Muscle layer of colon (tissue), 2 donors: ENCODE results near the gene KRTAP20-3.

Experiments used
- H3K27ac ChIP-seq: one replicate; pipeline ENCODE4 v1.7.0; 2013; ENCODE audit warnings: low read depth, mild to moderate bottlenecking, low read length, moderate library complexity
- H3K27me3 ChIP-seq, 2 donors: one replicate each; pipeline ENCODE4 v1.7.0; 2013; ENCODE audit warnings: low read length in 2 of 2, mild to moderate bottlenecking in 2 of 2; ENCODE audit not compliant: insufficient read depth in 2 of 2, control insufficient read depth in 1 of 2
- H3K36me3 ChIP-seq: one replicate; pipeline ENCODE4 v1.7.0; 2013; ENCODE audit warnings: mild to moderate bottlenecking, low read length; ENCODE audit not compliant: insufficient read depth
- H3K4me1 ChIP-seq: one replicate; pipeline ENCODE4 v1.7.0; 2013; ENCODE audit warnings: mild to moderate bottlenecking, low read length; ENCODE audit not compliant: insufficient read depth
- H3K4me3 ChIP-seq, 2 donors: one replicate each; pipeline ENCODE4 v1.7.0; 2013; ENCODE audit warnings: low read length in 2 of 2, low read depth in 1 of 2, mild to moderate bottlenecking in 1 of 2, moderate library complexity in 1 of 2
- H3K9ac ChIP-seq: one replicate; pipeline ENCODE4 v1.7.0; 2013; ENCODE audit warnings: low read length
- H3K9me3 ChIP-seq: one replicate; pipeline ENCODE4 v1.7.0; 2013; ENCODE audit warnings: mild to moderate bottlenecking, low read length
- donor health status: abdominal sarcoma.
- donor health status: Adenocarcinoma of cecum.

Gene KRTAP20-3

DNA sequence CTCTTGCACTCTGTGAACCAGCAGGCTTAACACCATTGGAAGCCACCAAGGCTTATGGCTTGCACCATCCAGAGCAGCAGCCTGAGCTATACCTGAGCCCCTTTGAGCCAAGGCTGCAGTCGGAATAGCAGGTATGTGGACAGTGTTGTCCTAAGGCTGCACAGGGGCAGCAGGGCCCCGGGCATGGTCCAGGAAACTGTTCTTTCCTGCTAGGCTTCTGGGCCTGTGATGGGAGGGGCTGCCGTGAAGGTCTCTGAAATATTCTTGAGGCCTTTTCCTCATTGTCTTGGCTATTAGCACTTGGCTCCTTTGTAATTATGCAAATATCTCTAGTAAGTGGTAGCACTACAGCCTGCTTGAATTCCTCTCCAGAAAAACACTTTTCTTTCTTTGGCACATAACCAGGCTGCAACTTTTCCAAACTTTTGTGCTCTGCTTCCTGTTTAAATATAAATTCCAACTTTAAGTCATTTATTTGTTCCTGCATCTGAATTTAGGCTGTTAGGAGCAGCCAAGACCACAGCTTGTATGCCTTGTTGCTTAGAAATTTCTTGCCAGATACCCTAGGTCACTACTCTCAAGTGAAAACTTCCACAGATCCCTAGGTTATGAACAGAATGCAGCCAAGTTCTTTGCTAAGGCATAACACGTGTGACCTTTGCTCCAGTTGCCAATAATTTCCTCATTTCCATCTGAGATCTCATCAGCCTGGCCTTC lies 17.1 kb upstream of the KRTAP20-3 start:
- no peaks in the 10 kb centered on the region for H3K36me3 ChIP-seq
- no peaks in the 10 kb centered on the region for H3K9me3 ChIP-seq

GRCh38 chr21:30628109-30628508 lies 14.6 kb upstream of the KRTAP20-3 start:
- Histone ChIP-seq H3K4me3 (no peak overlapping the region), H3K9me3 (no peaks in the 10 kb centered on the region), H3K27ac (no peak overlapping the region), H3K27me3 (no peaks in the 10 kb centered on the region), H3K9ac (no peak overlapping the region), H3K4me1 (peaks cover 5% of the 10 kb centered on the region), H3K36me3 (no peaks in the 10 kb centered on the region)

More for the DNA sequence above, 17.1 kb upstream of the KRTAP20-3 start:
- H3K9ac ChIP-seq: no peak overlapping the region
- no peaks in the 10 kb centered on the region for H3K27me3 ChIP-seq
- H3K27ac ChIP-seq: no peak overlapping the region
- no peak overlapping the region for H3K4me3 ChIP-seq
- H3K4me1 ChIP-seq: peaks cover 5% of the 10 kb centered on the region

DNA sequence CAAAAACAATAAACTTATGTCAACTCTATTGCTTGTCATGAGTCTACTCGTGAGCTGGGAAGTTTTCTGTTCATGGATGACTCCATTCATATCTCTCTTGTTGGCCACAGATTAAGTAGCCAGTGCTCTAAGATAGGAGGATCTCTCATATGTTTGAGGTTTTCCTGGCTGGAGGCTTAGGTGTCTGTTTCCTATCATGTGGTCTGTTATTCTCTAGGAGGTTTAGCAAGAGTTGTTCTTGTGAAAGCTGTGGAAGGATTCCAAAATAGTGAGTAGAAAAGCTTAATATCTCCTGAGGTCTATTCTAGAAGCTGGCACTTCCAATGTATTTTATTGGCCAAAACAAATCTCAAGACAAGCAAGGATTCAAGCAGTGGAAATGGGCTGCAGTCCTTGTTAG lies 13.5 kb upstream of the KRTAP20-3 start:
- no peak overlapping the region for H3K9ac ChIP-seq
- no peak overlapping the region for H3K4me3 ChIP-seq
- no peaks in the 10 kb centered on the region for H3K27me3 ChIP-seq
- H3K4me1 ChIP-seq: peaks cover 5% of the 10 kb centered on the region
- H3K9me3 ChIP-seq: no peaks in the 10 kb centered on the region
- no peaks in the 10 kb centered on the region for H3K36me3 ChIP-seq
- H3K27ac ChIP-seq: no peak overlapping the region

- H3K9me3 ChIP-seq: no peaks in the 10 kb centered on the region
- H3K36me3 ChIP-seq: no peaks in the 10 kb centered on the region
- H3K4me1 ChIP-seq: no peaks in the 10 kb centered on the region
- H3K4me3 ChIP-seq: no peak within 1 kb of the TSS
- no peak within 1 kb of the TSS for H3K27ac ChIP-seq
- H3K27me3 ChIP-seq: no peaks in the 10 kb centered on the region
- H3K9ac ChIP-seq: no peak within 1 kb of the TSS
Observed at GRCh38 chr21:30634906-30635305, 7.8 kb upstream of the KRTAP20-3 start, which contains the start of gene KRTAP20-2. KRTAP20-2 (plus strand) TSS chr21:30635206; CDS start chr21:30635264, 58 bp downstream.

GRCh38 chr21:30638686-30639085 lies 4.0 kb upstream of the KRTAP20-3 start:
- H3K9ac ChIP-seq: no peak overlapping the region
- H3K4me3 ChIP-seq: no peak overlapping the region
- no peaks in the 10 kb centered on the region for H3K4me1 ChIP-seq
- H3K27ac ChIP-seq: no peak overlapping the region
- no peaks in the 10 kb centered on the region for H3K36me3 ChIP-seq
- no peaks in the 10 kb centered on the region for H3K27me3 ChIP-seq
- no peaks in the 10 kb centered on the region for H3K9me3 ChIP-seq

DNA sequence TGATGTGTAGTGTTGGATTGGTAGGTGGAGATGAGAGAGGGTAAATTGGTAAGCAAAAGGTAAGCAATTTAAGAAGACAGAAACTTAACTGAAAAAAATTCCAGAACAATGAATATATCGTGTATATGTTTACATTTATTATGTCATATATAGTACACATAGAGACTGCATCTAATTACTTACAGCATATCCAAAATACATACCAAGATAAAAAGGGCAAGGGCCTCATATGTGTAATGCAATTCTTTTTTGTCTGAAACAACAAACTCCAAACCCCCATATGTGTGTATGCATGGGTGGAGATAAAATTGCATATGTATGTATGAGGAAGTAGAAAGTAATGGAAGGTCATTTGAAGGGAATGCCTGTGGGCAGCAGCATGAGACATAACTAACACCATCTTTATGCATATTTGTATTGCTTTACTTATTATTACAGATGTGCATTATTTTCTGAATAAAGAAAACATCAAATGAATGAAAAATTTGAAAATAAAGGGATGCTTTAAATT lies 4.3 kb downstream of the KRTAP20-3 start:
- Histone ChIP-seq H3K27me3 (no peaks in the 10 kb centered on the region), H3K4me1 (no peaks in the 10 kb centered on the region), H3K9ac (no peak overlapping the region), H3K9me3 (no peaks in the 10 kb centered on the region), H3K4me3 (no peak overlapping the region), H3K36me3 (no peaks in the 10 kb centered on the region), H3K27ac (no peak overlapping the region)

DNA sequence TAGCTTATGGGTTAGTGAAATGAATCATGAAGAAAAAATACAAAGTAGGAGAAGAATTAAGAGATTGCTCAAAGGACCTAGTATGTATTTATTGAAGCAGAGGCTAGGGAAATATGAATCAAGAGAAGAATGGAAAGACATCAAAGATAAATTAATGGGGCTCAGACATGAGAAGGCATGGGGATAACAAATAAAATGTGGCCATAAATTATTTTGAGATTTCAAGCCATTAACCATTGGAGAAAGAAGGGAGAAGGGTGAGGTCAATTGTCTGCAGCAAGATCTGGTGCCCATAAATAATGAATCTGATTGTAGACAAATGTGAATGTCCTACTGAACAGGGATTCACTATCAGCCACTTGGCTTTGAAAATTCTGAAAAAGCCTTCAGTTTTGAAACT lies 10.2 kb downstream of the KRTAP20-3 start:
- H3K9ac ChIP-seq: no peak overlapping the region
- no peaks in the 10 kb centered on the region for H3K9me3 ChIP-seq
- no peaks in the 10 kb centered on the region for H3K4me1 ChIP-seq
- H3K4me3 ChIP-seq: no peak overlapping the region
- no peak overlapping the region for H3K27ac ChIP-seq
- no peaks in the 10 kb centered on the region for H3K27me3 ChIP-seq
- no peaks in the 10 kb centered on the region for H3K36me3 ChIP-seq

DNA sequence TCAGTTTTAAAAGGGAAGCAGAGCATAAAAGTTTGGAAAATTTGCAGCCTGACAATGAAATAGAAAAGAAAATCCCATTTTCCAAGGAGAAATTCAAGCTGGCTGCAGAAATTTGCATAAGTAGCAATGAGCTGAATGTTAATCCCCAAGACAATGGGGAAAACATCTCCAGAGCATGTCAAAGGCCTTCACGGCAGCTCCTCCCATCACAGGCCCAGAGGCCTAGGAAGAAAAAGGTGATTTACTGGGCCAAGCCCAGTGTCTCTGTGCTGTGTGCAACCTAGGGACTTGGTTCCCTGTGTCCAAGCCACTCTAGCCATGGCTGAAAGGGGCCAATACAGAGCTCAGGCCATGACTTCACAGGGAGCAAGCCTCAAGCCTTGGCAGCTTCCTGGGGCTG lies 26.1 kb downstream of the KRTAP20-3 start:
- no peak overlapping the region for H3K27ac ChIP-seq
- H3K27me3 ChIP-seq: no peaks in the 10 kb centered on the region
- H3K4me3 ChIP-seq: no peak overlapping the region
- no peaks in the 10 kb centered on the region for H3K4me1 ChIP-seq
- no peaks in the 10 kb centered on the region for H3K36me3 ChIP-seq
- no peak overlapping the region for H3K9ac ChIP-seq
- H3K9me3 ChIP-seq: no peaks in the 10 kb centered on the region

GRCh38 chr21:30672985-30673650 lies 30.5 kb downstream of the KRTAP20-3 start:
- Histone ChIP-seq H3K27ac (no peak overlapping the region), H3K9me3 (no peaks in the 10 kb centered on the region), H3K4me1 (no peaks in the 10 kb centered on the region), H3K4me3 (no peak overlapping the region), H3K9ac (no peak overlapping the region), H3K27me3 (no peaks in the 10 kb centered on the region), H3K36me3 (no peaks in the 10 kb centered on the region)

DNA sequence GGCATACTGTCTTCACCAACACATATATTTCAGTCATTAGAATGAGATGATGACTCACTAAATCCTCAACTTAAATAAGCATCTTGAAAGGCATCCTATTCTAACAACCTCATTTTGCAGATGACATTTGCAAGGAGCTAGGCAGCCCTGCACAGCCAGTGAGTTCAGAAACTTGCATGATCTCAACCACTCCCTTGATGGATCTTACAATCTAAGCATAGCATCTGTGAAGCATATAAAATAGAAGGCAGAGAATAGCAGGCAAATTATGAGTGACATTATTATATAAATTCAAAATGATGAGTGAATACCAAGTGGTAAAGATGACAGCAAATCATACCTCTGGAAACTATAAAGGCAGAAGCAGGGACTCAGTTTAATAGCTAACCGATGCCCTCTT lies 31.6 kb downstream of the KRTAP20-3 start:
- no peaks in the 10 kb centered on the region for H3K4me1 ChIP-seq
- H3K27ac ChIP-seq: no peak overlapping the region
- no peaks in the 10 kb centered on the region for H3K27me3 ChIP-seq
- no peak overlapping the region for H3K9ac ChIP-seq
- H3K36me3 ChIP-seq: no peaks in the 10 kb centered on the region
- no peaks in the 10 kb centered on the region for H3K9me3 ChIP-seq
- H3K4me3 ChIP-seq: no peak overlapping the region

- Histone ChIP-seq H3K4me3 (no peak overlapping the region), H3K27ac (no peak overlapping the region), H3K9me3 (no peaks in the 10 kb centered on the region), H3K4me1 (no peaks in the 10 kb centered on the region), H3K9ac (no peak overlapping the region), H3K36me3 (no peaks in the 10 kb centered on the region), H3K27me3 (no peaks in the 10 kb centered on the region)
Observed at GRCh38 chr21:30676737-30677136, 34.1 kb downstream of the KRTAP20-3 start.
